Measurements from ENCODE around the gene SPON1.

SPON1 gene

DNA sequence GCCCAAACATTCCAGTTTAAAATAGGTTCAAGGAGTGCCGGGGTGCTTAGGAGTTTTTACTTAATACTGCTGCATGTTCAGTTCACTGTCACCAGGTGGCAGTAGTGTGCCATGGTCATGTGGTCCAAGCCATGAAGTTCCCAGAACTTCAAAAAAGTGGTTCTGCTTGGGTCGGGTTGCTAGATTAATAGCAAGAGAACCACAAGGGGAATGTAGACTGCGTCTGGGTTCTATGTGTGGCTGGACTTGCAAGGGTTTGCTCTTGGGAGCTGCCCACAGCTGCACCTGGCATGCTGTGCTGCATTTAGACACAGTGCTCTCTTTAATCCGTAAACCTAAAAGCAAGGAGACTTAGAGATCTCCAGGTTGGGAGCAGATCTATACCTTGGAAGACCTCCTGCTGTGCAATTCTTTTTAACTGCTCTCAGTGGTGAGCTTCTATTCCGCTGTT, 6.5 kb upstream of the SPON1 start:
- Histone ChIP-seq H3K9me2 (replicated peaks; ENCODE audit: low read depth, low read length) (no peaks in the 10 kb centered on the region), H3K36me3 (ENCODE audit: insufficient read depth, low read length) (no peaks in the 10 kb centered on the region), H3K79me2 (ENCODE audit: insufficient read depth, low read length) (no peaks in the 10 kb centered on the region), H2AFZ (ENCODE audit: low read length) (no peak overlapping the region; the same call in 1 of the 2 replicates), H3K9ac (ENCODE audit: low read depth, low read length, poor library complexity, severe bottlenecking) (no peak overlapping the region), H3K4me2 (ENCODE audit: low read depth, low read length, poor library complexity, severe bottlenecking) (no peak overlapping the region), H4K20me1 (ENCODE audit: insufficient read depth, low read length, poor library complexity, severe bottlenecking) (no peaks in the 10 kb centered on the region), H3F3A (ENCODE audit: low read depth) (no peaks in the 10 kb centered on the region), H3K27me3 (ENCODE audit: insufficient read depth, low read length, poor library complexity, severe bottlenecking) (peaks cover 12% of the 10 kb centered on the region), H3K4me3 (ENCODE audit: low read length, poor library complexity, severe bottlenecking) (no peak overlapping the region), H3K9me3 (ENCODE audit: insufficient read depth, low read depth, low read length) (no peaks in the 10 kb centered on the region), H3K4me1 (ENCODE audit: insufficient read depth, low read length, poor library complexity, severe bottlenecking) (no peaks in the 10 kb centered on the region)
- TF ChIP-seq, protein P1, sequence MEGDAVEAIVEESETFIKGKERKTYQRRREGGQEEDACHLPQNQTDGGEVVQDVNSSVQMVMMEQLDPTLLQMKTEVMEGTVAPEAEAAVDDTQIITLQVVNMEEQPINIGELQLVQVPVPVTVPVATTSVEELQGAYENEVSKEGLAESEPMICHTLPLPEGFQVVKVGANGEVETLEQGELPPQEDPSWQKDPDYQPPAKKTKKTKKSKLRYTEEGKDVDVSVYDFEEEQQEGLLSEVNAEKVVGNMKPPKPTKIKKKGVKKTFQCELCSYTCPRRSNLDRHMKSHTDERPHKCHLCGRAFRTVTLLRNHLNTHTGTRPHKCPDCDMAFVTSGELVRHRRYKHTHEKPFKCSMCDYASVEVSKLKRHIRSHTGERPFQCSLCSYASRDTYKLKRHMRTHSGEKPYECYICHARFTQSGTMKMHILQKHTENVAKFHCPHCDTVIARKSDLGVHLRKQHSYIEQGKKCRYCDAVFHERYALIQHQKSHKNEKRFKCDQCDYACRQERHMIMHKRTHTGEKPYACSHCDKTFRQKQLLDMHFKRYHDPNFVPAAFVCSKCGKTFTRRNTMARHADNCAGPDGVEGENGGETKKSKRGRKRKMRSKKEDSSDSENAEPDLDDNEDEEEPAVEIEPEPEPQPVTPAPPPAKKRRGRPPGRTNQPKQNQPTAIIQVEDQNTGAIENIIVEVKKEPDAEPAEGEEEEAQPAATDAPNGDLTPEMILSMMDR (conservative IDR thresholded peaks at IDR 0.05; ENCODE audit: low read length) = peak; percentile 92
- TF ChIP-seq EZH2phosphoT487 (IDR thresholded peaks at IDR 0.05; ENCODE audit: borderline replicate concordance) = no peak

DNA sequence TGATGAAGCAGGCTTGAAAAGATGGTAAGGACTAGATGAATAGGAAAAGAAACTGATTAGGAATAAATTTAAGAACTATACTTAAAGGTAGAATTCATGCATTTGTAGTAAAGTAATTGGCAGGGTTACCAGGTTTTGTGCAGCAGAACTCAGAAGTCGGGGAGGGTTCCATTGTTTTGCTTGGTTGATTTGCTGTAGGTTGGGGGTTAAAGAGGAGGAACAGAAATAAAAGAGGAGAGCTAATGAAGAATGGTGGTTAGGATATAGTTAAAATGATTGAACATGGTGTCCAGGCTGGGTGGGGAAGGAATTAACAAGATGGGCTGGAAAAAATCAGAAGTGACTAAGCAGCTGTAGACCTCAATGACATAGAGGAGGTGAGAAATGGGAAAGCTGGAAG, 5.5 kb upstream of the SPON1 start:
- no peaks in the 10 kb centered on the region for H4K20me1 ChIP-seq (ENCODE audit: insufficient read depth, low read length, poor library complexity, severe bottlenecking)
- no peak overlapping the region for H2AFZ ChIP-seq (ENCODE audit: low read length)
- no peaks in the 10 kb centered on the region for H3K4me1 ChIP-seq (ENCODE audit: insufficient read depth, low read length, poor library complexity, severe bottlenecking)
- no peak overlapping the region for H3K4me3 ChIP-seq (ENCODE audit: low read length, poor library complexity, severe bottlenecking)
- H3K79me2 ChIP-seq (ENCODE audit: insufficient read depth, low read length) = no peaks in the 10 kb centered on the region
- H3K4me2 ChIP-seq (ENCODE audit: low read depth, low read length, poor library complexity, severe bottlenecking) = no peak overlapping the region
- H3K9me3 ChIP-seq (ENCODE audit: insufficient read depth, low read depth, low read length) = no peaks in the 10 kb centered on the region
- no peaks in the 10 kb centered on the region for H3K9me2 ChIP-seq (replicated peaks; ENCODE audit: low read depth, low read length)
- no peaks in the 10 kb centered on the region for H3F3A ChIP-seq (ENCODE audit: low read depth)
- no peaks in the 10 kb centered on the region for H3K36me3 ChIP-seq (ENCODE audit: insufficient read depth, low read length)
- H3K9ac ChIP-seq (ENCODE audit: low read depth, low read length, poor library complexity, severe bottlenecking) = no peak overlapping the region
- no peak for TF ChIP-seq EZH2phosphoT487 (IDR thresholded peaks at IDR 0.05; ENCODE audit: borderline replicate concordance)
- peaks cover 21% of the 10 kb centered on the region for H3K27me3 ChIP-seq (ENCODE audit: insufficient read depth, low read length, poor library complexity, severe bottlenecking)

DNA sequence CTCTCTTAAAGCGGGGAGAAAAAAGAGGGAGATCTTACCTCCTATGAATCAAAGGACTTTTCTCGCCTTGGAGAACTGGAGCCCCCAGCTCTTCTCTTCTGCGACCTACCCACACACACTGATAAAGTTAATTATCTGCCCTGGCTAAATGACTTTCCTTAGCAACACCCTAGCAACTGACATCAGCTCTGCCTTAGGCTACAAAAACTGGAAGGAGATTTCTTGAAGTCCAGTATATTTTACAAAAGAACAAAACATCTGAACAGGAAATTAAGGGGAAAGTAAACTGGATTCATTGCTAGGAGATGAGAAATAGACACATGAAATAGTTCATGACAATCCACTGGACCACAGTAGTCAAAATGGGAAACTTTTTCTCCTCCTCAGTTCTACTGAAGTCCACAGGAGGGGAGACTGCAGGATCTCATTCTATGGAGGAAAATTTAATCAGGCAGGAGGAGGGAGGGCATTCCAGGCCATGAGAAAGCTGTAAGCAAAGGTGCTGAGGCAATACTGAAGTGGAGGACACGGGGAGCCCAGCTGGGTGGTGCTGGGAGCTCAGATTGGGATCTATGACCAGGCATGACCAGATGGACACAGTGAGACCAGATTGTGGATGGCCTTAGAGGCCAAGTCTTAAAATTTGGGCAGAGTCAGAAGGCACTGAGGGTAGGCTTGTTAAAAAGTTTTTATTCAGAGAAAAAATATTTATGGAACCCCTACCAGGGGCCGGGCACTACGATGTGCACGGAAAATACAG, 3.7 kb upstream of the SPON1 start:
- no peak overlapping the region for H3K9ac ChIP-seq (ENCODE audit: low read depth, low read length, poor library complexity, severe bottlenecking)
- H3K4me1 ChIP-seq (ENCODE audit: insufficient read depth, low read length, poor library complexity, severe bottlenecking) = no peaks in the 10 kb centered on the region
- no peaks in the 10 kb centered on the region for H3K9me2 ChIP-seq (replicated peaks; ENCODE audit: low read depth, low read length)
- no peak overlapping the region for H3K4me2 ChIP-seq (ENCODE audit: low read depth, low read length, poor library complexity, severe bottlenecking)
- no peaks in the 10 kb centered on the region for H3K9me3 ChIP-seq (ENCODE audit: insufficient read depth, low read depth, low read length)
- H3K4me3 ChIP-seq (ENCODE audit: low read length, poor library complexity, severe bottlenecking) = no peak overlapping the region
- TF ChIP-seq EZH2phosphoT487 (IDR thresholded peaks at IDR 0.05; ENCODE audit: borderline replicate concordance) = no peak
- TF ChIP-seq, protein P1 (conservative IDR thresholded peaks at IDR 0.05; ENCODE audit: low read length) = no peak
- no peak overlapping the region for H2AFZ ChIP-seq (ENCODE audit: low read length)
- peaks cover 38% of the 10 kb centered on the region for H3K27me3 ChIP-seq (ENCODE audit: insufficient read depth, low read length, poor library complexity, severe bottlenecking)
- no peaks in the 10 kb centered on the region for H3K79me2 ChIP-seq (ENCODE audit: insufficient read depth, low read length)
- H3K36me3 ChIP-seq (ENCODE audit: insufficient read depth, low read length) = no peaks in the 10 kb centered on the region
- H3F3A ChIP-seq (ENCODE audit: low read depth) = no peaks in the 10 kb centered on the region
- H4K20me1 ChIP-seq (ENCODE audit: insufficient read depth, low read length, poor library complexity, severe bottlenecking) = no peaks in the 10 kb centered on the region

DNA sequence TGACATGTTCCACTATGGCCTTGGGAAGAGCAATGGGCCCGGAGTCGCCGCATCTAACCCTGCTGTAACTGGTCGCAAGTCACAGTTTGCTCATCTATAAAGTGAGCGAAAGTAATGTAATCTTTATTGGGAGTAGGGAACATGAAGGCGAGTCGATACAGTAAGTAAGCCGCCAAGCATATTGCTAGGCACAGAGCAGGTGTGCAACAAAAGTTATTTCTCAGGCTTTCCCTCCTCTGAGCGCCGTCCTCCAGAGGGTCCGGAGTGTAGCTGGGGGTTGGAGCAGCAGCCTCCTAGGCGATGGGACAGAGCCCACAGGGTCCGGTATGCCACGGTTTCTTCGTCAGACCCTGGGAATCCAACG, 343 bp upstream of the SPON1 start:
- Histone ChIP-seq H3K79me2 (ENCODE audit: insufficient read depth, low read length) (no peaks in the 10 kb centered on the region), H3K4me2 (ENCODE audit: low read depth, low read length, poor library complexity, severe bottlenecking) (no peak overlapping the region), H3K9me3 (ENCODE audit: insufficient read depth, low read depth, low read length) (no peaks in the 10 kb centered on the region), H3K4me3 (ENCODE audit: low read length, poor library complexity, severe bottlenecking) (no peak overlapping the region), H3K9ac (ENCODE audit: low read depth, low read length, poor library complexity, severe bottlenecking) (no peak overlapping the region), H2AFZ (ENCODE audit: low read length) (no peak overlapping the region), H3F3A (ENCODE audit: low read depth) (no peaks in the 10 kb centered on the region), H3K36me3 (ENCODE audit: insufficient read depth, low read length) (no peaks in the 10 kb centered on the region), H3K4me1 (ENCODE audit: insufficient read depth, low read length, poor library complexity, severe bottlenecking) (no peaks in the 10 kb centered on the region), H3K9me2 (replicated peaks; ENCODE audit: low read depth, low read length) (no peaks in the 10 kb centered on the region), H4K20me1 (ENCODE audit: insufficient read depth, low read length, poor library complexity, severe bottlenecking) (no peaks in the 10 kb centered on the region), H3K27me3 (ENCODE audit: insufficient read depth, low read length, poor library complexity, severe bottlenecking) (peaks cover 41% of the 10 kb centered on the region)
- TF ChIP-seq EZH2phosphoT487 (IDR thresholded peaks at IDR 0.05; ENCODE audit: borderline replicate concordance) = no peak
- TF ChIP-seq, protein P1 (conservative IDR thresholded peaks at IDR 0.05; ENCODE audit: low read length) = no peak

All from Loucy (cell line).